Panc1 (cell line): ENCODE measurements around the gene BCAN. TPM values are rescaled to one million over a fixed set of nuclear protein-coding genes. Genes with fewer than 3 reads are reported as not detected.

Experiments used
- ATAC-seq: fragments of 200-7000 bp; cut with Tn5 transposase; 2 replicates; pipeline ENCODE4 v1.9.1; 2020; ENCODE audit warnings: mild to moderate bottlenecking, moderate library complexity
- BruUV-seq: library from RNA; stranded (reverse); fragments of 400-500 nt; replicated peaks from 2 replicates; lab custom pipeline; 2021; lab: Mats Ljungman, UMichigan
- CTCF ChIA-PET: fragments of 300-600 bp; sonication (Branson Sonifier 250); formaldehyde crosslinking; loops from one replicate; lab custom pipeline; 2022; ENCODE audit warnings: antibody characterized with exemption; lab: Charles Lee
- POLR2A ChIA-PET: fragments of 300-600 bp; sonication (Branson Sonifier 250); formaldehyde crosslinking; loops from one replicate; lab custom pipeline; 2022; ENCODE audit warnings: antibody characterized with exemption; lab: Charles Lee
- DNase-seq: peaks from one replicate; pipeline ENCODE4 v3.0.0-alpha.2; 2010; ENCODE audit warnings: low read depth, low spot score
- H3K27ac ChIP-seq: 2 replicates; pipeline ENCODE4 v1.5.1; 2011; ENCODE audit warnings: mild to moderate bottlenecking, low read length, inconsistent platforms
- H3K27me3 ChIP-seq: fragments of 200-500 bp; sonication (Bioruptor generic); 2 replicates; pipeline ENCODE4 v1.6.0; 2014; ENCODE audit warnings: low read length, inconsistent platforms; ENCODE audit not compliant: control insufficient read depth, insufficient read depth
- H3K36me3 ChIP-seq: fragments of 200-500 bp; sonication (Bioruptor generic); 2 replicates; pipeline ENCODE4 v1.5.1; 2014; ENCODE audit warnings: inconsistent platforms, mild to moderate bottlenecking, low read length, moderate library complexity; ENCODE audit not compliant: control insufficient read depth, insufficient read depth
- H3K4me1 ChIP-seq: 2 replicates; pipeline ENCODE4 v1.5.1; 2011; ENCODE audit warnings: inconsistent platforms, mild to moderate bottlenecking, low read length, moderate library complexity; ENCODE audit not compliant: control insufficient read depth, insufficient read depth
- H3K4me3 ChIP-seq, 2 experiments: 2 replicates each; pipeline ENCODE4 v1.5.1; 2011 to 2012; ENCODE audit warnings: low read depth in 2 of 2, low read length in 2 of 2, mild to moderate bottlenecking in 2 of 2, inconsistent platforms in 1 of 2, moderate library complexity in 1 of 2
- H3K9me3 ChIP-seq: fragments of 200-500 bp; sonication (Bioruptor generic); 2 replicates; pipeline ENCODE4 v1.5.1; 2014; ENCODE audit warnings: low read depth, mild to moderate bottlenecking, inconsistent platforms, low read length, moderate library complexity; ENCODE audit not compliant: control insufficient read depth, insufficient read depth
- CTCF ChIP-seq: fragments of 450-650 bp; IDR thresholded peaks from 2 replicates; pipeline ENCODE4 v1.5.1; 2017; ENCODE audit warnings: mild to moderate bottlenecking
- POLR2AphosphoS5 ChIP-seq: IDR thresholded peaks from 2 replicates; pipeline ENCODE4 v1.6.1; 2012; ENCODE audit warnings: mild to moderate bottlenecking, low read depth, low read length, moderate library complexity
- REST ChIP-seq, 2 experiments: IDR thresholded peaks; 2 replicates each; pipeline ENCODE4 v1.6.1; 2011 to 2012; ENCODE audit warnings: low read depth in 2 of 2, control low read depth in 1 of 2, low read length in 1 of 2, mild to moderate bottlenecking in 1 of 2, moderate library complexity in 1 of 2; ENCODE audit not compliant: insufficient read depth in 1 of 2
- SIN3A ChIP-seq: IDR thresholded peaks from 2 replicates; pipeline ENCODE4 v1.6.1; 2012; ENCODE audit warnings: low read depth, mild to moderate bottlenecking, low read length, moderate library complexity, borderline replicate concordance; ENCODE audit not compliant: insufficient read depth
- TCF7L2 ChIP-seq: IDR thresholded peaks from 2 replicates; pipeline ENCODE4 v1.6.1; 2011; ENCODE audit warnings: mild to moderate bottlenecking, low read depth, low read length, inconsistent platforms
- in situ Hi-C: cut with HindIII; loops from 2 replicates; pipeline ENCODE4 v1.10.0; 2016; ENCODE audit warnings: low sequenced_read_pairs, low pct_unique_long_range_greater_than_20kb
- intact Hi-C: fragments of 100-400 bp; cut with micrococcal nuclease; formaldehyde crosslinking; loops from one replicate; pipeline ENCODE4 v1.10.0; 2022; ENCODE audit not compliant: unreplicated experiment
- total RNA-seq: library from RNA; stranded (reverse); gene quantifications from one replicate; pipeline ENCODE4 v1.2.1, GENCODE V29; 2021; ENCODE audit not compliant: unreplicated experiment

The BCAN gene
- total RNA-seq, 1 experiment from 2014 or later = 0.57 TPM

DNA sequence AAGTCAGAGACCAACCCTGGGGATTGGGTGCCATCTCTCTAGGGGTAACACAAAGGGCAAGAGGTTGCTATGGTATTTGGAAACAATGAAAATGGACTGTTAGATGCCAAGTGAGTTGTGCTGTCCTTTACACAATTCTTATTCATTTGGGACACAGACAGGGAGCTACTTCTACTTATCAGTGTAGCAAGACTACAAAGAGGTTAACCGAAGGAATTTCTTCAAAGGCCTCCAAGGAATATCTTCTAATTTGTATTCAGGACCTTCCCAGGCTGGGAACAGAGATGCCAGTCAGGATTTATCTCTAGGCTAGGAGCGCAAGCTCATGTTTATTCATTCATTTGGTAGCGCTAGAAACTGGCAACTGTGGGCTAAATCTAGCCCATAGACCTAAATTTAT, 47.7 kb upstream of the BCAN start:
- ATAC-seq (no peak), DNase-seq (no peak)
- no peaks in the 10 kb centered on the region for H3K27me3 ChIP-seq
- intact Hi-C loops = no loop called here
- peaks cover 16% of the 10 kb centered on the region for H3K4me1 ChIP-seq
- peak; percentile 59 for TF ChIP-seq POLR2AphosphoS5
- no peak for TF ChIP-seq SIN3A
- H3K4me3 ChIP-seq = no peak overlapping the region
- no peaks in the 10 kb centered on the region for H3K9me3 ChIP-seq
- ChIA-PET POLR2A (interaction anchor here (0.6 kb wide), 3 partner anchors 28 to 228 kb away, joined by 3 to 8 read pairs (median 3); no protein-coding TSS in a partner anchor), CTCF (no interaction called here)
- peaks cover 15% of the 10 kb centered on the region for H3K36me3 ChIP-seq
- BruUV-seq = no TSS peak
- in situ Hi-C loops = no loop called here
- H3K27ac ChIP-seq = 0 out of 2 replicates have a peak overlapping the region, but pooled peaks have one; percentile 17

DNA sequence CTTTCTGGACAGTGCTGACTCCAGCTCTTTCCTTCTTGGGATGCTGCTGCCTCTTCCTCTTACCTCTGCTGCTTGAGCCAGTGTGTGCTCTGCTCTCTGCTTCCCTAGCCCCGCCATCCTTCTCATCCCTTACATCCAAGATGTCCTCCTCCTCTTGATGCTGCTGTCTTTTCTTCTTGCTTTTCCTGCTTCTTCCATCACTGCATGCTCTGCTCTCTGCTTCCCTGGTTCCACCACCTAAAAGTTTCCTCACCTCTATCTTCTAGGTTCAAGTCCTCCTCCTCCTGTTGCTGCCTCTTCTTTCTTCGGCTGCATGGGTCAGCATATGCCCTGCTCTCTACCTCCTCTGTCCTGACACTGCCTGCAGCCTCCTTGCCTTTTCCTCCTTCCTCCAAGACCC, 46.9 kb upstream of the BCAN start:
- Histone ChIP-seq H3K27ac (no peak overlapping the region), H3K27me3 (no peaks in the 10 kb centered on the region), H3K4me1 (peaks cover 21% of the 10 kb centered on the region), H3K36me3 (peaks cover 18% of the 10 kb centered on the region), H3K9me3 (no peaks in the 10 kb centered on the region), H3K4me3 (no peak overlapping the region)
- in situ Hi-C loops (no loop called here), intact Hi-C loops (no loop called here)
- no peak for DNase-seq
- TF ChIP-seq POLR2AphosphoS5 = peak; percentile 9; the same call in 1 of the 2 replicates
- TF ChIP-seq TCF7L2 = no peak
- ChIA-PET POLR2A (no interaction called here), CTCF (no interaction called here)
- no peak for ATAC-seq
- BruUV-seq = TSS peak; percentile 92

DNA sequence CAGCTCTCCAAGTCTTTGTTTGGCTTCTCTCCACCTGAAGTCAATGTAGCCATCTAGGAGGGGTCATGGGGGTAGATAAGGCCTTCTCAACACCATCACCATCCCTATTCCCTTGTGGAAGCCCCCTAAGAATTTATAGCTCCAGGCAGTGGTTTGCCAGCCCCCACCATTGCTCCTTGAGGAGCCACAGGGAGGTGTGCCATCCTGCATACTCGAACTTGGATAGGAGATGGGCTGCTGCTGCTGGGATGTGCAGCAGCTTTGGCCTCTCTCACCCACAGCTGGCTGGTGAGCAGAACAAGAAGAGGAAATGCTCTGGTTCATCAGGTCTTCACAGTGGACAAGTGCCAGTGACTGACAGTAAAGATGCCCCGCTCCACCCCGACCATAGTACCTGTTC, 45.5 kb upstream of the BCAN start:
- H3K9me3 ChIP-seq = no peaks in the 10 kb centered on the region
- BruUV-seq = no TSS peak
- H3K27me3 ChIP-seq = no peaks in the 10 kb centered on the region
- DNase-seq (no peak), ATAC-seq (no peak)
- no peak for TF ChIP-seq TCF7L2
- no peak for TF ChIP-seq SIN3A
- no peak for TF ChIP-seq CTCF
- no peak for TF ChIP-seq REST (IDR thresholded peaks at IDR 0.05; ENCODE audit: insufficient read depth in 1 of 2, low read depth in 2 of 2, low read length in 1 of 2)
- no peak for TF ChIP-seq POLR2AphosphoS5
- H3K27ac ChIP-seq = no peak overlapping the region
- H3K4me3 ChIP-seq = no peak overlapping the region
- in situ Hi-C loops (no loop called here), intact Hi-C loops (no loop called here)
- POLR2A ChIA-PET = no interaction called here
- H3K36me3 ChIP-seq = peaks cover 20% of the 10 kb centered on the region
- CTCF ChIA-PET = no interaction called here
- H3K4me1 ChIP-seq = peaks cover 13% of the 10 kb centered on the region
